NCI-H69 (cell line): ENCODE results near the gene OVOL3.
"Not testable (repeated sequence)": the region's sequence is repeated elsewhere in the genome, so short reads cannot be mapped to it uniquely, and the experiment has no call there.

ENCODE experiments used
- DNase-seq: peaks from one replicate; lab custom pipeline; 2025; lab: John Stamatoyannopoulos, UW

The OVOL3 gene

DNA sequence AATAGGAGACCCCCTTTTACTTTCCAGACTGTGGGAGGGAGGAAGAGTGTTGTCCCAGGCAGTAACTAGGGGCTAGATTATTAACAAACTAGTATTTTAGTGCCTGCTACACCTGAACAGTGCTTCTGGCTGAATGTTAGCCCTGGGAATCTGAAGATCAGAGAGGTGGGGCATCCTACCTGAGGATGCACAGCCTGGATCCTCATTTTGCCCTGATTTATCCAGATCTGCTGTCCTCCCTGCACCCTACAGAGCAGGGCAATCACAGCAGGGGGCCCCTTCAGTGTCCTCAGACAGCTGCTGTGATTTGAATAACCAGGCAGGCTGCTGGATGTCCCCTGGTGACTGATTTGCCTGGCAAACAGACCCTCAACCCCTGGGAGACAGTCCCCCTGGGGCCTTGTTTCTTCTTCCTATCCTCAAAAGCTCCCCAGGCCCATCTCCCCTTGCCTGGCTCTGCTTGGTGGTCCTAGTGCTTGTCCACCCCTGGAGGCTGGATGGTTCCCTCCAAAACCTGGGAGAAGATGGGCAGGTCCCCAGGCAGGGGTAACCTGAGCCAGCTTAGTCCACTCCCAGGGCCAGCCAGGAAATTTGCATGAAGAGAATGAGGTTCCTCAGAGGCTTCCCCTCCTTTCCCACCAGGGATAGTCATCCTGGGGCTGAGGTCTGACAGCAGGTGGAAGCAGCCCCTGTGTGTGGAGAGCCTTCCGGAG lies at the start of gene OVOL3:
OVOL3 (plus strand) TSS at position 657 of the 713 bp plus-strand sequence. CDS start 60 bp downstream, outside the sequence.
- peak; percentile 34 for DNase-seq

DNA sequence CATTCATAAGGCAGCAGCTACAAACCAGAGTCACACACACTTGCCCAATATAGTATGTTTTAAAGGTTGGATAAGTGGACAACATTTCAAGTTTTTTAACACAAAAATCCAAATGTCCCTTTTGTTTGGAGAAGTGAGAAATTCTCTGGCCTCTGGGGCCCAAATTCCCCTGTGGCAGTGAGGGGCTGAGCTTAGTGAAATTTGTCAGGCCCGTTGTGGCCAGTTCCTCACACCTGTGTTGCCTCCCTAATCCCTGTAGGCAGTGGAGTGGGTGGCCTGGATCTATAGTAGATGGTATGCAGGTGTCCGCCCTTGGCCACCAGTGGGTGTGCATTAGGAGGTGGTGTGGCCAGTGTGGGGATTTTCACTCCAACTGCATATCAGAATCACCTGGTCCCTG lies 49.6 kb upstream of the OVOL3 start:
- no peak for DNase-seq

DNA sequence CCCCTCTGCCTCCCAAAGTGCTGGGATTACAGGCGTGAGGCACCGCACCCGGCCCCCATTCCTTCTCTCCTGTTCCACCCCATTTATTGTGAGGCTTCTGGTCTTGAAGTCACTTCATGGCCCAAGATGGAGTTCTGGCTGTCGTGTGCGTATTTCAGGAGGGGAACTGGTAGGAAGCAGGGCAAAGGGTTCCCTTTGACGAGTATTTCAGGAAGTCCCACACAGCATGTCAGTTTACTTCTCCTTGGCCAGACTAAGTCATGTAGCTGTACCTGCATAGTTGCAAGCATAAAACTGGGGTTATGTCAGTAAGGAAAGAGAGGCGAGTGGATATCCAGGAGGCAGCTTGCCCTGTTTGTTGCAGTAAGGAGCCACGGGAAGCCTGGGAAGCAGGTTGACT lies 46.1 kb upstream of the OVOL3 start:
- no peak for DNase-seq

GRCh38 chr19:36067681-36068080 lies 43.3 kb upstream of the OVOL3 start:
- DNase-seq = no peak

DNA sequence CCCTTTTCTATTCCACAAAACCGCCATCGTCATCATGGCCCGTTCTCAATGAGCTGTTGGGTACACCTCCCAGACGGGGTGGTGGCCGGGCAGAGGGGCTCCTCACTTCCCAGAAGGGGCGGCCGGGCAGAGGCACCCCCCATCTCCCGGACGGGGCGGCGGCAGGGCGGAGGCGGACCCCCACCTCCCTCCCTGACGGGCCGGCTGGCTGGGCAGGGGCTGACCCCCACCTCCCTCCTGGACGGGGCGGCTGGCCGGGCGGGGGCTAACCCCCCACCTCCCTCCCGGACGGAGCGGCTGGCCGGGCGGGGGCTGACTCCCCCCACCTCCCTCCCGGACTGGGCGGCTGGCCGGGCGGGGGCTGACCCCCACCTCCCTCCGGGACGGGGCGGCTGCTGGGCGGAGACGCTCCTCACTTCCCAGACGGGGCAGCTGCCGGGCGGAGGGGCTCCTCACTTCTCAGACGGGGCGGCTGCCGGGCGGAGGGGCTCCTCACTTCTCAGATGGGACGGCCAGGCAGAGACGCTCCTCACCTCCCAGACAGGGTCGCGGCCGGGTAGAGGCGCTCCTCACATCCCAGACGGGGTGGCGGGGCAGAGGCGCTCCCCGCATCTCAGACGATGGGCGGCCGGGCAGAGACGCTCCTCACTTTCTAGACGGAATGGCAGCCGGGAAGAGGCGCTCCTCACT lies 42.0 kb upstream of the OVOL3 start:
- DNase-seq = not testable (repeated sequence)

GRCh38 chr19:36072081-36072480 lies 38.9 kb upstream of the OVOL3 start:
- DNase-seq = no peak

DNA sequence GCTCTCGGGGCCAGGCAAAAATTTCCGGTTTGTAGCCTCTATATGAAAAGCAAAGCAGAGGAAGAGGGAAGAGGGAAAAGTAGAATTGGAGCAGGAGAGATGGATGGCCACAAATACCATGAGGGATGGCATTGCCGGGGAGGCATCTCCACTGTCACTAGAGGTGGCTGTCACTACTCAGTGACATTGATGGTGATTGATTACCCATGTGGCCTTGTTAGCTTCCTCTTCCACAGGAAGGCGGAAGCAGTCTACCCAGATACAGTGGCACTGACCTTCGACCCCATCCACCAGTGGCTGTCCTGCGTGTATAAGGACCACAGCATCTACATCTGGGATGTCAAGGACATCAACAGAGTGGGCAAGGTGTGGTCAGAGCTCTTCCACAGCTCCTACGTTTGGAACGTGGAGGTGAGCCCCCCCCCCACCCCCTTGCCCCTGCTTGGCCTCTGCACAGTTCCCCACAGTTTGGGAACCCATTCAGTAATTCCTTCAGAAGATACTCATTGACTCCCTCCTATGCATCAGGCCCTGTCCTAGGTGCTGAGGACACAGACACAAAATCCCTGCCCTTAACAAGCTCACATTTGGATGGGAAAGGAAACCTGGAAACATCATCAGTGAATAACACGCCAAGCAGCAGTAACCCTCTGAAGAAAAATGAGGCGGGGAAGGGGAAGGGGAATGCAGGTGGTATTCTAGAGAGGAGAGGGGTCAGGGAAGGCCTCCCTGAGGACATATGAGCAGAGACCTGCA lies 37.6 kb upstream of the OVOL3 start:
- no peak for DNase-seq

- no peak for DNase-seq
Measured at GRCh38 chr19:36079389-36079945, 31.5 kb upstream of the OVOL3 start.

- no peak for DNase-seq
Measured at GRCh38 chr19:36081385-36081784, 29.6 kb upstream of the OVOL3 start.

GRCh38 chr19:36081894-36082293 lies 29.0 kb upstream of the OVOL3 start:
- DNase-seq = no peak

DNA sequence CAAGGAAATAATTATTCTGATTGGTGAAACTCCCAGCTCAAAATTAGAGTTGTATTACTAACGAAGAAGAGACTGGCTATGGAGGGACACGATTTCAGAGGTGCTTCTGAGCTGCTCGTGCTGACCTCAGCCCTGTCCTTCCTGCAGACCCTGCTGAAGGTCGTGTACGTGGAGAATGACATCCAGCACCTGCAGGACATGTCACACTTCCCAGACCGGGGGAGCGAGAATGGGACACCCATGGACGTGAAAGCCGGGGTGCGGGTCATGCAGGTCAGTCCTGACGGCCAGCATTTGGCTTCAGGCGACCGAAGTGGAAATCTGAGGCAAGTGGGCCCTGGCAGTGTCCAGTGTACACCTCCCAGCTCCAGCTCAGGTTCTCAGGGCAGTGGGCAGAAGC lies 28.0 kb upstream of the OVOL3 start:
- no peak for DNase-seq

GRCh38 chr19:36084231-36085009 lies 26.5 kb upstream of the OVOL3 start:
- no peak for DNase-seq

DNA sequence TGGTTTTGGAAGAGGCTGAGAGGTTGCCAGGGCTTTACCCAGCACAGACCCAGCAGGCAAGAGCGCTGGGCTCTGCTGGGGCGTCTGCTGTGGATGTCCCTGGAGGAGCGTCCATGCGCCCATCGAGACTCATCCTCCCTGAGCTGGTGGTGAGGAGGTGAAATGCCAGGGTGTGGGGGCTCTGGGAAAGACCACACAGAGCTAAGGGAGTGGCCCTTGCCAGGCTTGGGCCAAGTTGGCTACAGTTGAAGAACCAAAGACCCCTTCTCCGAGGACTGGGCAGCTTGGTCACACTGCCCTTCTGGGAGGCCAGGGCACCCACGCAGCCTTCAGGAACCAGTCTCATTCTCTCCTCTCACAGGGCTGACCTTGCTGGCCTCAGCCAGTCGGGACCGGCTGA lies 24.6 kb upstream of the OVOL3 start:
- no peak for DNase-seq

DNA sequence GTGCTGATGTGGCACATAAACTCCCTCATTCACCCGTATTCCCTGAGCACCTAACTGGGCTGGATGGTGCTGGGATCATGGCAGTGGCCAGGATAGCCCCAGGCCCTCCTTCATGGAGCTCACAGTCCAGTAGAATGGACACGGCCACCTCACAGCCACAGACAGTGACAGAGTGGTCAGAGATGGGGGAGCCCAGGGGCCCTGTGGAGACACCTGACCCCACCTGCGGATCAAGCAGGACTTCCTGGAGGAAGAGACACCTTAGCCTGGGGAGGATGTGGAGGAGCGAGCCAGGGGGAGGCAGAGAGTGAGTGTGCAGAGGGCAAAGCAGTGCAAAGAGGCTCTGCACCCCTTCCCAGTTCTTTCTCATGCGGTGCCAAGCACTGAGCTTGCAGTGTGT lies 21.1 kb upstream of the OVOL3 start:
- DNase-seq = no peak

GRCh38 chr19:36090910-36091695 lies 19.8 kb upstream of the OVOL3 start:
- no peak for DNase-seq

DNA sequence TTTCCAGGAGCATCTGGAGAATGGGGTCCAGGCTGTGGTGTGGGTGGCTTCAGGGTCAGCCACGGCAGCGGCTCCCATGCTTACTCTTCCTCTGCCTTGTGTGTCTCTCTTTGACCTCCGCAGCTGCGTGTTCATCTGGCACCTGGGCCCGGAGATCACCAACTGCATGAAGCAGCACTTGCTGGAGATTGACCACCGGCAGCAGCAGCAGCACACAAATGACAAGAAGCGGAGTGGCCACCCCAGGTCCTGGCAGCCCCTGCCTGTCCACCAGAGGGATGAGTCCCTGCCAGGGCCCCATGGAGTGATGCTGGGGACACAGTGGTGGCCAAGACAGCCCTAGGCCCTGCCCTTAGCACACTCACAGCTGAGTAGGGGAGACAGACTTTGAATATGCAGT lies 18.4 kb upstream of the OVOL3 start:
- no peak for DNase-seq

DNA sequence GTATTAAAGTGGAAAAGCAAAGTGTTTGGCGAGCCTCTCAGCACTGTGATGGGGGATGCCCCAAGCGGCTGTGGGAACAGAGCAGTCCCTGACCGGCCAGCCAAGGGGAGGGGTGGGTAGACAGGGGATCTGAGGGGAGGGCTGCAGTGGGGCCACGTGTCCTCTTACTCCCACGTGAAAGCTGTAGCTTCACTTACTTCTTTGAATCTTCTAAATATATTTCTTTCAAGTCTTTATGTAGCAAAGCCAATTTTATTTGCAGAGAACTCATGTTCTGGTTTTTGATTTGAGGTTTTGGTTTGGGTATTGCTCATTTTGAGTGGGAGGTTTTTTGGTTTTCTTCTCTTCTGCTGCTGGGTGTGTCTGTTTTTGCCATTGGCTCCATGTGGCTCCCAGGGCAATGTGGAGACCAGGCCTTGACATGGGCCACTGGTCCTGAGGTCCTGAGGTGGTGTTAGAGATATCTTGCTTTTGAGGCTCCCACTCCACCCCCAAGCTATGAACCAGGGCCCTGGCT lies 17.7 kb upstream of the OVOL3 start:
- DNase-seq = no peak

GRCh38 chr19:36093687-36094086 lies 17.3 kb upstream of the OVOL3 start:
- DNase-seq = no peak

DNA sequence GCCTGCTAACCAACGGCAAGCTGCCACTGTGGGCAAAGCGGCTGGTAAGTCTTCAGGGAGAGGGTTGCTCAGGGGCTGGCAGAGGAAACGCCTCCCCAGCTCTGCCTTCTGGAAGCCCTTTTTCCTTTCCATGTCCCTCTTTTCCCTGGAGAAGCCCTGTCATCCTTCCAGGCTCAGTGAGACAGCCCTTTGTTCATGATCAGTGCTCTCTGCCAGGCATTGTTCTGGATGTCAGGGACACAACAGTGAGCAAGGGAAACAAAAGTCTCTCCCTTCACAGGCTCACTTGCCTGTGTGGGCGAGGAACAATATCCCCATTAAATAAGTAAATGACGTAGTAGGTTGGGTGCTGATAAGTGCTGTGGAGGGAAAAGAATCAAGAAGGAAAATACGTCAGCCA lies 13.9 kb upstream of the OVOL3 start:
- DNase-seq = no peak

GRCh38 chr19:36099166-36099785 lies 11.7 kb upstream of the OVOL3 start:
- DNase-seq = no peak
